Fibroblast of skin of back (primary cell): ENCODE results near the gene UBE2QL1.
A peak's percentile ranks its signal among the peaks of the same experiment; 100 is the strongest.
"Not testable (repeated sequence)": the region's sequence is repeated elsewhere in the genome, so short reads cannot be mapped to it uniquely, and the experiment has no call there.

Experiments used
- DNase-seq: peaks from one replicate; pipeline ENCODE4 v3.0.0-alpha.2; 2013

Gene UBE2QL1

DNA sequence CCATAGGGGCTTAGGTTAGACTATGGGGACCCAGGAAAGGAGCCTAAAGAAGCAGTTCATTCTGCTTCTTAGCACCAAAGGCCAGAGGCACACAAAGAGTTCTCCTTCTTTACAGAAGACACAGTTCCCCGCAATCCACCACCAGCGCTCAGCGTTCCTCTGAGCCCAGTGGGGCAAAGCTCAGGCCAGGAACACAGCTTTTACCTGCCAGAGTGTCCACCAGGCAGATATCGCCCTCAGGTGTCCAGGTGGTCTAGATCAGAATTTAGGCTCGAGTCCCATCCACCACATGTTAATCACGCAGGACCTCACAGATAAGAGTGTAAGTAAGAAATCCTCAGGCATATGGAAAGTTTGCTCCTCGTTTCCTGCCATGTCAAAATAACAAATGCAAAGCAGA is 53.0 kb downstream of the UBE2QL1 start:
- no peak for DNase-seq

DNA sequence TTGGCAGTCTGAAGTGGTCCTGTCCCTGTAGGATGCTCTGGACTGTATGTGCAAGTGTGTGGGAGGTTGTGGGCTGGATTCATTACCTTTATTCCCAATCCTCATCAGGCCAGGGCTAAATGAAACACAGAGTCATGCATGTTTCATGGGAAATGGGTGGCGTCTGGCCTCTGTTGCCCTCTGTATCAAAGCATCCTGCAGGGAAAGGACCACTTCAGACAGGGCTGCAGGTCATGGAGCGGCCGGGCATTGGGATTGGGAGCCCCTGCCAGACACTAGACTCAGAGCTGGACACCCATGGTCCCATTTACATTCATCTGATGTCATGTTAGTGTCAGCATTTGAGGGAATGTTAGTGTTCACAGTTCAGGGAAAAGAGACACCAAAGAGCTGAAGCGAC is 53.8 kb downstream of the UBE2QL1 start:
- no peak for DNase-seq

DNA sequence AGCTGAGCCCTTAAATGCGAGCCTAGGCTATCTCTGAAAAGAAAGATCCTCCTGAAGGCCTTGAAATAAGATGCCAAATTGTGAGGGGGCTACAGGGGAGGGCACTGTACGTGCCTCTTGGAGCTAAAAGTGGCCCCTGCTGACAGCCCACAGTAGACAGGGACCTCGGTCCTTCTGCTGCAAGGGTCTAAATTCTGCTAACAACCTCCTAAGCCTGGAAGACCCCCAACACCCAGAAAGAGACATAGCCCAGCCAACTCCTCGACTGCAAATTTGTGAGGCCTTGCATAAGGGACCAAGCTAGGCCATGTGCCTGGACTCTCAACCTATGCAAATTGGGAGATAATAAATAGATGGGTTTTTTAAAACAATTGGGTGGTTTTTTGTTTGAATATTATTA is 54.7 kb downstream of the UBE2QL1 start:
- no peak for DNase-seq

DNA sequence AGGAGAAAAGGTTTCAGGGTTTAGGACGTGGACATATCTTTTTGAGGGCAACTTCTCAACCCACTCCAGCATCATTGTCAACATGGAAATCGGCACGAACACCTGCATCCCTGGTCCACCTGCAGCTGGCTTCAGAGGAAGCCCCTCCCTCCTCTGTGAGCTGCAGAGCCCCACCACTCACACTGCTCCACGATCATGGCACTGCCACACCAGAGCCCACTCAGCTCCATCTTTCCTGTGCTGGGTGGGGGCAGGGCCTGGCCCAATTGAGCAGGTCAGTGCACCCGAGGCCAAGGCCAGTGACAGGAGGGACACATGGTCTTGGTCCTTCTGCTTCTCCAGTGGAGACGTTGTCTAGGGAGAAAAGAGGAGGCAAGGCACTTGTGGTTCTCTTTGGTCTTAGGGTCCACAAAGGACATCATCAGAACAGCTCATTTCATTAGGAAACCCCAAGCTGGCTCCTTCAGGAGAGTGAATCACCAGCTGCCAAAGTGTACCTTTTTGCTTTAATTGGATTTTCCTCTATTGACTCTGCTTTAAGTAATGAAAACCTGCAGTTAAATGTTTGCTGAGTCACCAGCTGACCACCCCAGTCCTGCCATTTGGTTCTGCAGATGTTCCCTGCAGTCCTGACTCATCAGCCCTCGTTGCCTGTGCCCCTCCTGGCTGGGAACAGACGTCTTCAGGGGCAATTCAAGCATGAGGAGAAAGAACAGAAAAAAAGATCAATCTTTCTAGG is 56.2 kb downstream of the UBE2QL1 start:
- DNase-seq: no peak

DNA sequence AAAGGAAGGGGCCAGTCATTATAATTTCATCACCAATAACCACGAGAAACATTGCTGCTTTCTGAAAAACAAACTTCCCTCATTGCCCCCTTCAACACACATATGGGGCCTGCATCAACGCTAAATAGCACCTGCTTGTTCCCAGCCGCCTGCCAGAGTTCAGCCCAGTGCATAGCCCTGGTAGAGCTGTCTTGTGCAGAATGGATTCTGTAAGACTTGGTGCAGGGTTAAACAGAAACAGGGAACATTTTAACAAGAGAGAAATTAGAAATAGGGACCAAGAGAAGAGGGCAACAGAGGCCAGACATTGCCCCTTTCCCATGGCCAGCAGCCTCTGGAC is 56.7 kb downstream of the UBE2QL1 start:
- DNase-seq: no peak

DNA sequence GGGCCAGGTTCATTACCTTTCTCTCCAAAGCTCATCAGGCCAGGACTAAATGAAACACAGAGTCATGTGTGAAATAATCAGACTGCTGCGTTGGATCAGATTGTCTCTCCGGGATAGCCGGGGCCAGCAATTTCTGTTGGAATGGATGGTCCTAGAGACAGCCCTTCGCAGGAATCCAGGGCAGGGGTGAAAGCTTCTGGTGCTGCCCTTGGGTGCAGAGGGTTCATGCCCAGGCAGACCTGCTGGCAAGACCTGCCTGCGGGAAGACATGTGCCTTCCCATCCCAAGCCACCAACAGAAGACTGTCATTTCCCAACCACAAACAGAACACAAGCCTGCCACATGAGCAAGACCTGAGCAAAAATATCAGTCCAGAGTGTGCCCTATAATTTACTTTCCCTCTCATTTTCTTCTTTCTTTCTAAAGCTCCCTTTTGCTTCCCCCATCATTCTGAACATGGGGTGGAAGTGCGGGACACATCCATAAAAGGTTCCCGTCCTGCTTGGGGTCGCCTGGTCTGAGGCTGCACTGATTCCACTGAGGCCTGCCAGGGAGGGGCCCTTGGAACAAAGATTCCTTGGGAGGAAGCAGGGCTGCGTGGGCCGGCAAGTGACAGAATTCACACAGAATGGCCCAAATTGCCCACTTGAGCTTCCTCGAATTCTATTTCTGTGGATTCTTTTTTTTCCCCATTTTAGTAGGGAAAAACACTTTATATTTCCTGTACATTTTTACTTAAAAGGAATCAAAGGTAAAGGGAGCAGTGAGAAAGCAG is 57.3 kb downstream of the UBE2QL1 start:
- no peak for DNase-seq

DNA sequence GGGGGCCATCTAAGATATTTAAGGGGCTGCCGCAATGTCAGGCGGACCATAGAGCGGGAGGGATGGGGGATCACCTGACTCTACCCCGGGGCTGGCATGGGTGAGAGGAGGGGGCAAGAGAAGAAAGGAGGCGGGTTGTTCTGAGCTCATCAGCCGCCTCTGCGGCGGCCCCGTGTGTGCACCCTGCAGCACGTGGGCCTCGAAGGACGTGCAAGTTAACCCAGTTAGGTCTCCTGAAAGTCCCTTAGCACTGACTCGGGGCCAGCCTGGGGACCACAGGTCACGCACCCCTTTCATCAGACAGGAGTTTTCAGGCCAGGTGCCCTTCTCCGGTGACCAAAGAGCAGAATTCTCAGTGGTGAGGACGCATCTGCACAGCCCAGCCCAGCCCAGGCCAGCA is 58.0 kb downstream of the UBE2QL1 start:
- no peak for DNase-seq

DNA sequence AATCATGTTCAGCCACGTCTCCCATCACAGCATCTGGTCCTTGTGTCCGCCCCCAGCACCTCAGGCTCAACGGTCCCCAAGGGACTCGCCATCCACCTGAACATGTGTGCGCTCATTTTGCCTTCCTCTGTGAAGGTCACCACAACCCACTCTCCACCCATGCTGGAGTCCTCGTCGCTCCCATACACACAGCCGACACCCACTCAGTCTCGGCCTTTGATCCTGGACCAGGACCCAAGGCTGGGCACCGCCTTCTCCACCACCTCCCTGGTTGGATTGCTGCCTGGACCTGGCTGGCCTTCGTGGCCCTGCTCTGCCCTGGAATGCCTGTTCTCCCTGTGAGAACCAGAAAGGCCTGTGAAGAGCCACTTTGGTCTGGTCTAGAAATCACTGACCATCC is 60.3 kb downstream of the UBE2QL1 start:
- no peak for DNase-seq

DNA sequence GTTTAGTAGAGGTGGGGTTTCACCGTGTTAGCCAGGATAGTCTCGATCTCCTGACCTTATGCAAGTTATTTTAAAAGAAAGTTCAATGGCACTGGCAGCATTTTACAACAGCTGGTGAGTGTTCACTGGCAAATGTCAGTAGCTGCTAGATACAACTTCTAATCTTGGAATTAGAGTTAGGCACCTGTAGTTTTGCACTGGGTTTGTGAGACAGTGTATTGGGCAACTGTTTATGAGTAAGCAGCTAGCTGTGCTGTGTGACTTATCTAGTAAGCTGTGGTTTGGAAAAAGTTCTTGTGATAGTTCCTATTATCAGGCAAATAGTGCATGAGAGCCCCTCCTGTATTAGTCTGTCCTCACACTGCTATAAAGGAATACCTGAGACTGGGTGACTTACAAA is 61.5 kb downstream of the UBE2QL1 start:
- no peak for DNase-seq

DNA sequence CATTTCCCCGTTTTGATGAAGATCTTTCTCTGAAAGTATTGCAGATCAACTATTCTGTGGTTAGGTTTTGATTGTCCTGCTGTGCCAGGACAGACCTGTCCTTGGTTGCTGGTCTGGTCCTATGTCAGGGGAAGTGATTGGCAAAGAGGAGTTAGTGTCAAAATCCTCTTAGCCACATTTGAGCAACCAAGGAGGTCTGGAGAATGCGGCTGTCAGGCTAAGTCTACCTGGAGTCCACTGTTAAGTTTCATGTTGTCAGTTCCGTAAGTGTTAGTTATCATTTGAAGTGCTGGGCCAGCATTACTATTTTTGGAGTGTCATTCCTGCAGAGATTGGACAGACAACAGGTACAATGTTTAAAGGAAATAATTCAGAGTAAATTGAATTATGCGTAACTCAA is 62.3 kb downstream of the UBE2QL1 start:
- no peak for DNase-seq

DNA sequence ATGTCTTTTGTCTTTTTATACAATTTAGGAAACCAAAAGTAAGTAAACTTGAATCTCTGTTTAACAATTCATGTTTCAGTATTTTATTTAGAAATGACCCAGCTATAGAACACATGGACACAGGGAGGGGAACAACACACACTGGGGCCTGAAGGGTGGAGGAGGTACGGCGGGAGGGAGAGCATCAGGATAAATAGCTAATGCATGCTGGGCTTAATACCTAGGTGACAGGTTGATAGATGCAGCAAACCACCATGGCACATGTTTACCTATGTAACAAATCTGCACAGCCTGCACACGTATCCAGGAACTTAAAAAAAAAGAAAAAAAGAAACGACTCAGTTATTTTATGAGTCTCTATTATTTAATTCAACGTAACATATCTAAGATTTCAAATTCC is 67.2 kb downstream of the UBE2QL1 start:
- DNase-seq: not testable (repeated sequence)

DNA sequence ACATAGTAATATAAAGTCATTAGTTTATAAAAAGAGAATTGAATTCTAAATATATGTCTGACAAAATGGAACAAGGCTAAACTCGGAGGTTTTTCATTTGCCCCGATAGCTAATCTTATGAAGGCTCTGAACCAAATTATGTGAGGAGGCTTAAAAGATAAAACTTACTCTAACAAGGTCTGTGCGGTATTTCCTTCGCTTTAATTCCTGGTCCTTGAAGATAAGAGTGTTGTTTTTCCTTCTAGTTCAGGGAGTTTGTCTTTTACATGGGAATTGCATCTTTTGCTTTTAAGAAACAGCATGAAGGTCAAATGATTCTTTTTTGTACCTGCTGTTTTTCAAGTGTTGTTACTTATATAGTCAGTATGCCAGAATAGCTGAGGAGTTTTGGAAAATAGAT is 68.2 kb downstream of the UBE2QL1 start:
- no peak for DNase-seq

DNA sequence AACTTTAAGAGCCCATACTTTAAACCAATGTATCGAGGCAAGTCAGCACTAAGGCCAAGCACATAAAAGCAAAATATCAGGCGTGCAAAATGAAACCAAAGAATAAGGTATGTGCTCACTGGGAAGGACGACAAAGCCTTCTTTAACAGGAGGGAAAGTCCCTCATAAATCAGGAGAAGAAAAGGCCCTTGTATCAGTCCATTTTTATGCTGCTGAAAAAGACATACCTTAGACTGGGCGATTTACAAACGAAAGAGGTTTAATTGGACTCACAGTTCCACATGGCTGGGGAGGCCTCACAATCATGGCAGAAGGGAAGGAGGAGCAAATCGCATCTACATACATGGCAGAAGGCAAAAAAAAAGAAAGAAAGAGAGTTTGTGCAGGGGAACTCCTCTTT is 68.9 kb downstream of the UBE2QL1 start:
- DNase-seq: no peak

DNA sequence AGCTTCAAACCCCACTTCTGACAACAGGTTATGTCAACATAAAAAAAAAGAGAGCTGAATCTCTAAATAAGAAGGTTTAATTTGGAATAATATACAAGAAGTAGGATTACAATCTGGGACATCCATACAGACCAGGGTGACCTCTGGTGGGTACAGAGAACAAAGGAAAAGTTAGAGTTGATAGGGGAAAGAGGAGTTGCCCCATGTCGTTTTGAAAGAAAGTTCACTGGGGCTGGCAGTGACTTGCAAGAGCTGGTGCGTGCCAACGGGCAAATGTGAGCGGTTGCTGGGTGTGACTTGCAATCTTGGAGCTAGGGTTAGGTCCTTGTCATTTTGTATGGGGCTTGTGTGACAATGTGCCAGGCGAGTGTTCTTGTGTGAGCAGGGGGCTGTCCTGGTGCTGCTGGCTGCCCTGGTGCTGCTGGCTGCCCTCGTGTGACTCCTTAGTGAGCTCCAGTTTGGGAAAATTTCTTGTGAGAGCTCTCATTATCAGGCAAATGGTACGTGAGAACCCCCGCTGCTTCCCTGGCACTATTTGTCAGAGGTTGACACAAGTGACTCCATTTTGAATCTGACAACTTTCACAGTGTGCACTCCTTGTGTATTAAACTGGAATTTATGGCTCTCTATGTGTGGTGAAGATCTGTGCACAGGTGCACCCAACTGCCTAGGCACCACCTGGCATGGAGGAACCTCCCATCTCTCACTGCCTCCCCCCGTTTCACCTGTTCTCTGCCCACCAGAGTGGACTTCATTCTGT is 69.8 kb downstream of the UBE2QL1 start:
- no peak for DNase-seq

DNA sequence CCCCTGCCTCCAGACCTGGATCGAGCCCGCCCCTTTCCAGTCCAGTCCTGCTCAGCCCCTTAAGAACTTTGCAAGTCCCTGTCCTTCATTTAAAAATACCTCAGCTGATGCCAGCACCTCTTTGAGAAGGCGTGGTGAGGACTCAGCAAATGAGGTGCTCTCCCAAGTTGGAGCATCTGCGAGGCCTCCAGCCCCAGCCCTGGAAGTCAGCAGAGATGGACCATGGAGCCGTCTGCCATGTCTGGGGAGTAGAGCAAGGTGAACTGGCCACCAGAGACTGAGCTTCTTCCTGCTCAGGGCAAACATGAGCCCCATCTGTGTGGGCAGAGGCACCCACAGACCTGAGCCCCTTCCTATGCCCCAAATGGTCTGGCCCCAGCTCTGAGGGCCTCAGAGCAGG is 71.5 kb downstream of the UBE2QL1 start:
- no peak for DNase-seq

DNA sequence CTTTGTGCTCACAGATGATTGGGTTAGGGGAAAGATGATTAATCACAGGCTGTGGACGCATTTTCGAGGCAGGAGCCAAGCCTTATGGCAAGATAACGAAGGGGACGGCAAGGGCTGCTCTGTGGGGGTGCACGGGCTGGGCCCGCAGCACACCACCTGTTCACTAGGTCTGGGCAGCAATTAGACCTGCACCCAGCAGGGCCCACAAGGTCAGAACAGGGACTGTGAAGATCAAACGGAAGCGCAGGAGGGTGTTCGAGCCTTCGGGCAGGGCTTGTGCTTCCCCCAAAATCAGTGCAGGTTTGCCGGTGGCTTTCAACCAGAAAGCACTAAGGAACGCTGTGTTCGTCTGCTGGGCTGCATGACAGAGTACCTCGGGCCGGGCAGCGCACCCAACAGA is 73.7 kb downstream of the UBE2QL1 start:
- DNase-seq: no peak

DNA sequence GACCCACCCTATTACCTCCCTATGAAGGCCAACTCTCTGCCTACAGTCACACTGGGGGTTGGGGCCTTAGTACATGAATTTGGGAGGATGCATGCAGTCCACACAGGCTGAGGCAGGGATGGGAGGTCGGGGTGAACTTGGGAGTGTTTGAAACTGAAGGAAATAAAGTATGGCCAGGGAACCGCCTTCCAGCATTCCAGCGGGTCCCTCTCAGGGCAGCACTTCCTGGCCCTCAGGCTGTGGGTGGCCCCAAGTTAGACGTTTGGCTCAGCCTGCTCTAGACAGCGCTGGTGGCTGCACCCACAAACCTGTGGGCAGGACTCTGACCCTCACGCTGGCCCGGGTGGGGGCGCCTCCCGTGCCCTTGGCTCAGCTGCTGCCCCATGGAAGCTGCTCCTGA is 74.3 kb downstream of the UBE2QL1 start:
- no peak for DNase-seq

DNA sequence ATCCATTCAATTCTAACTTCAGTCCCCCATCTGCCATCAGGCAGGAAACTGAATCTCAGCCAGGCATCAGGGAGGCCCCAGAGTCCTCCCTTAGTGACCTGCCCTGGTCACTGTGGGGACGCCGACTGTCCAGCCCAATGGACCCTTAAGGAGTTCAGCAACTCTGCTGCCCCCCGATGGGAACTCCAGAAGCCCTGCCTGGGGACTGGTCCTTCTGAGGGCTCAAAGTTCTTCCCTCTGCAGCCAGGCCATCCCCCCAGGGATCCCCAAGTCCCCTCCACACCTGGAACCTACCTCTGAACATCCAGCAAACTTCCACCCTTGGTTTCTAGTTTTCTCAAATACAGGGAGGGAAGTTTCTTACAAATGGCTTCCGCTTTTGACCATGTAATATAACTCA is 76.8 kb downstream of the UBE2QL1 start:
- DNase-seq: no peak

DNA sequence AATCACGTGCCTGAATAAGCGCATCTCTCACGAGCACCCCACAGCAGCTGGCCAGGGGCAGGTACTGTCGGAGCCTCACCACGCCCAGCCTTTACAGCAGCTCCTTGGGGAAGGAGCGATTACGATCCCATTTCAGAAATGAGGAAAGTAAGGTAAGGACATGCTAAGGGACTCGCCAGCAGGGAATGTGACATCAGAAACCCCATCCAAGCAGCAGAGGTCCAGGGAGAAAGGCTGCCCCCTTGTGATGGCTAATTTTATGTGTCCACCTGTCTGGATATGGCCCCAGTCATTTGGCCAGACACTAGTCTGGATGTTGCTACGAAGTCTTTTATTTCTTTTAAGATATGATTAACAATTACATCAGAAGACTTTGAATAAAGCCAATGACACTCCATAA is 77.3 kb downstream of the UBE2QL1 start:
- DNase-seq: peak; percentile 6

DNA sequence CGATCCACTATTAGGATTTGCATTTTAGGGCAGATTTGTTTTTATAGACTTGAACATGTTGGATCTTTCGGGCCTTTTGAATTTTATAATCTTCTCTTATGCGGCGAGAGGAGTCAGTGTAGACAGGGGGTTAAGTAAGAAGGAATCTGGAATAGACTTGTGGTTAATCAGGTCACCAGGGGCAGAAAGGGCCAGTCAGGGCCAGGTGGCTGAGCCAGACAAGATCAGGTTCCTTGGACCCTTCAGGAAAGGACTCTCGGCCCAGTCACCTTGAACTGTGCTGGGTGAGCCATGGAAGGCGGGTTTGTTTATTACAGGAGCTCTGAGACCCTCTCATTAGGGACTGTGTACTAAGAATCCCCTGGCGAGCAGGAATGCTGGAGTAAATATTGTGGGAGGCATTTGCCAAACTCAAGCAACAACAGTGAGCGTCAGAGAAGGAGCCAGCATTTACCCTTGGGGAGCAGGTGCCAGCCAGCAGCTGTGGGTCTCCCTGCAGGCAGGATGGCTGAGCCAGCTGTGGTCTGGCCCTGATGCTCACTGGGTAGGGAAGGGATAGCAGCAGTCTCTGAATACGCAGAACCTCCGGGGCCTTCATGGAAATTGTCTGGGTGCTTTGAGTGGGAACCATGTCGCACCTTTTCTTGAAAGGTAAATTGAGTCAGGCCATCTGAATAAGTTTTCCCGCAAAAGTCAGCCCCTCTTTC is 79.2 kb downstream of the UBE2QL1 start:
- DNase-seq: no peak

DNA sequence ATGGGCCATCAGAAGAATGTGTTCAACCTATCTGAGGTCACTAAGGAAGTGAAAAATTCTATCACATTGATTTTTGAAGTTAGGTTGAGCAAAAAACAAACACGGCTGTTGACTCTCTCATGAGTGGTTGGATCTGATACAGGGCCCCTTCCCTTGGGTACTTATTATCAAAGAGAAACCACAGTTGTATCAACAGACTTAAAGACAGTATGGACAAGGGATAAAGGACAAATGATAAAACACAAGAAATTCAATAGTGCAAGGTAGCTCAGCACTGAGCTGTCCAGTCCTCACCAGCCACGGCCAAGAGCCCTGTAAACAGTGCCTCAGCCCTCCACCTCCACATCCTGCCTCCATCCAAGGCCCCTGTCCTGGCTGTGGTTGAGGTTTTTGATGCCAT is 86.9 kb downstream of the UBE2QL1 start:
- no peak for DNase-seq

DNA sequence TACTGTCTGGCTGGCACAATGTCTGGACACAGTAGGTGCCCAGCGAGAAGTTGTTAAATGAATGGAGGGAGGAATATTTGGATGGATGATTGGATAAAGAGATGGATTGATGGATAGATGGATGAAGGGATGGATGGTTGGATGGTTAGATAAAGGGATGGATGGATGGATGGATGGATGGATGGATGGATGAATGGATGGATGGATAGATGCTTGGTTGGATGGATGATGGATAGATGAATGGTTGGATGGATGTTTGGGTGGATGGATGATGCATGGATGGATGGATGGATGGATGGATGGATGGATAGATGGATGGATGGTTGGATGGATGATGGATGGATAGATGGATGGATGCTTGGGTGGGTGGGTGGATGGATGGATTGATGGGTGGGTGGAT is 90.4 kb downstream of the UBE2QL1 start:
- DNase-seq: no peak
